ENCODE data around the gene CRHR1. TPM values are rescaled to one million over a fixed set of nuclear protein-coding genes. Genes with fewer than 3 reads are reported as not detected.

CRHR1 gene
- not detected in 2 replicates for total RNA-seq

GRCh38 chr17:45784293-45784740, at the start of gene CRHR1:
CRHR1 (plus strand) TSS chr17:45784320; CDS start chr17:45784545, 225 bp downstream.

DNA sequence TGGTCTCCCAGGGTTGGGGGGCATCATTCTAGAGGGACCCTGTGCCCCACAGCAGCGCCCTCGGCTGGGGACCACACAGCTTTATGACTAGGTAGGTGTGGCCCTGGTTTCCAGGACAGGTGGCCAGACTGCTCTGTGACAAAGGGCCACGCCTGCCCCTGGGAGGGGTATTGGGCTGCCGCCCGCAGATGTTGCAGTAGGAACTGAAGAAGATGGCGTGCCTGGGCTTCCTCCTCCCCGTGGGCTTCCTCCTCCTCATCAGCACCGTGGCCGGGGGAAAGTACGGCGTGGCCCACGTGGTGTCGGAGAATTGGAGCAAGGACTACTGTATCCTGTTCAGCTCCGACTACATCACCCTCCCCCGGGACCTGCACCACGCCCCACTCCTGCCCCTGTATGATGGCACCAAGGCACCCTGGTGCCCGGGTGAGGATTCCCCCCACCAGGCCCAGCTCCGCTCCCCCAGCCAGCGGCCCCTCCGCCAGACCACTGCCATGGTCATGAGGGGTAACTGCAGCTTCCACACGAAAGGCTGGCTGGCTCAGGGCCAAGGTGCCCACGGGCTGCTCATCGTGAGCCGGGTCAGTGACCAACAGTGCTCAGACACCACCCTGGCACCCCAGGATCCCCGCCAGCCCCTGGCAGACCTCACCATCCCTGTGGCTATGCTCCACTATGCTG, 60.7 kb downstream of the CRHR1 start, which contains the start of gene SPPL2C:
TSS of gene SPPL2C (plus strand) at position 187 of the 681 bp plus-strand sequence. CDS start at position 213, 26 bp downstream.

Other genes with a start within 250 kb of the CRHR1 start
- not detected in 2 replicates for gene SPPL2C, start 60.6 kb downstream of the CRHR1 start, total RNA-seq
- 0.14 and 0.51 TPM in 2 replicates for gene MAPT, start 110.2 kb downstream of the CRHR1 start, total RNA-seq
- not detected in 2 replicates for gene STH, start 214.9 kb downstream of the CRHR1 start, total RNA-seq

All from airway epithelial cell (primary cell).